CD4-positive, alpha-beta T cell treated with Interleukin-15 for 4 hours (primary cell): ENCODE measurements around the gene PPP2R1B.
A peak's percentile ranks its signal among the peaks of the same experiment; 100 is the strongest.
"Not testable (repeated sequence)": the region's sequence is repeated elsewhere in the genome, so short reads cannot be mapped to it uniquely, and the experiment has no call there.

Experiments
- DNase-seq: peaks from one replicate; pipeline ENCODE4 v3.0.0-alpha.2; 2020; ENCODE audit warnings: low spot score

PPP2R1B gene

GRCh38 chr11:111765984-111766833 is at the start of gene PPP2R1B:
TSS of gene PPP2R1B (minus strand) at chr11:111766389. CDS start at chr11:111766361, 28 bp downstream.
- peak; percentile 53 for DNase-seq

- no peak for DNase-seq
Measured at GRCh38 chr11:111815489-111815888, 49.3 kb upstream of the PPP2R1B start.

- no peak for DNase-seq
Measured at GRCh38 chr11:111814557-111815320, 48.5 kb upstream of the PPP2R1B start.

- DNase-seq, result no peak
Measured at GRCh38 chr11:111814106-111814505, 47.9 kb upstream of the PPP2R1B start.

GRCh38 chr11:111812211-111812610 is 46.0 kb upstream of the PPP2R1B start:
- DNase-seq, result no peak

GRCh38 chr11:111811445-111811844 is 45.3 kb upstream of the PPP2R1B start:
- DNase-seq, result no peak

- DNase-seq, result no peak
Measured at GRCh38 chr11:111808834-111809233, 42.6 kb upstream of the PPP2R1B start.

GRCh38 chr11:111808063-111808588 is 41.9 kb upstream of the PPP2R1B start:
- DNase-seq, result no peak

GRCh38 chr11:111807076-111807475 is 40.9 kb upstream of the PPP2R1B start:
- no peak for DNase-seq

GRCh38 chr11:111801135-111801534 is 34.9 kb upstream of the PPP2R1B start:
- DNase-seq, result no peak

- no peak for DNase-seq
Measured at GRCh38 chr11:111798279-111798678, 32.1 kb upstream of the PPP2R1B start.

GRCh38 chr11:111797145-111797581 is 31.0 kb upstream of the PPP2R1B start:
- DNase-seq, result no peak

GRCh38 chr11:111796696-111797095 is 30.5 kb upstream of the PPP2R1B start:
- DNase-seq, result no peak

GRCh38 chr11:111795334-111795985 is 29.3 kb upstream of the PPP2R1B start:
- DNase-seq, result no peak

GRCh38 chr11:111793863-111794262 is 27.7 kb upstream of the PPP2R1B start:
- no peak for DNase-seq

GRCh38 chr11:111792955-111793500 is 26.8 kb upstream of the PPP2R1B start:
- no peak for DNase-seq

- no peak for DNase-seq
Measured at GRCh38 chr11:111792314-111792713, 26.1 kb upstream of the PPP2R1B start.

- no peak for DNase-seq
Measured at GRCh38 chr11:111788464-111788863, 22.3 kb upstream of the PPP2R1B start.

- no peak for DNase-seq
Measured at GRCh38 chr11:111788051-111788450, 21.9 kb upstream of the PPP2R1B start.

- DNase-seq, result no peak
Measured at GRCh38 chr11:111785886-111786412, 19.8 kb upstream of the PPP2R1B start.

GRCh38 chr11:111785076-111785475 is 18.9 kb upstream of the PPP2R1B start:
- DNase-seq, result no peak

- not testable (repeated sequence) for DNase-seq
Measured at GRCh38 chr11:111784311-111784710, 18.1 kb upstream of the PPP2R1B start.
